Keratinocyte (primary cell): ENCODE data around the gene LGALS14. TPM values are rescaled to one million over a fixed set of nuclear protein-coding genes. Genes with fewer than 3 reads are reported as not detected.

Experiments
- DNase-seq: peaks from one replicate; pipeline ENCODE4 v3.0.0-alpha.2; 2011; ENCODE audit warnings: low read depth, missing footprints, low spot score
- FAIRE-seq: peaks from 2 replicates; lab custom pipeline; 2011; peaks lifted over from hg19 to GRCh38; lab: Jason Lieb, UNC
- H2AFZ ChIP-seq: 2 replicates; pipeline ENCODE4 v1.6.0; 2012; ENCODE audit warnings: low read length, control low read depth, inconsistent platforms; ENCODE audit not compliant: control insufficient read depth
- H3K27ac ChIP-seq: 2 replicates; pipeline ENCODE4 v1.5.1; 2011; ENCODE audit warnings: low read length; ENCODE audit not compliant: control insufficient read depth, insufficient read depth
- H3K27me3 ChIP-seq: 3 replicates; pipeline ENCODE4 v1.6.0; 2011; ENCODE audit warnings: low read length; ENCODE audit not compliant: control insufficient read depth, insufficient read depth; ENCODE audit errors: extremely low read depth
- H3K36me3 ChIP-seq, 2 experiments: 2 replicates in 1 of 2; 3 replicates in 1 of 2; pipeline ENCODE4 v1.5.1; 2011; ENCODE audit warnings: low read length in 2 of 2, mild to moderate bottlenecking in 1 of 2; ENCODE audit not compliant: control insufficient read depth in 2 of 2, insufficient read depth in 2 of 2; ENCODE audit errors: extremely low read depth in 1 of 2
- H3K4me1 ChIP-seq: 3 replicates; pipeline ENCODE4 v1.5.1; 2011; ENCODE audit warnings: low read length; ENCODE audit not compliant: control insufficient read depth, insufficient read depth; ENCODE audit errors: extremely low read depth
- H3K4me2 ChIP-seq: 3 replicates; pipeline ENCODE4 v1.6.0; 2011; ENCODE audit warnings: low read depth, low read length; ENCODE audit not compliant: control insufficient read depth, insufficient read depth; ENCODE audit errors: extremely low read depth
- H3K4me3 ChIP-seq, 3 experiments: fragments of 200-600 bp in 1 of 3; sonication (generic) in 1 of 3; 2 replicates in 2 of 3; 3 replicates in 1 of 3; pipeline ENCODE4 v1.5.1; 2011 to 2016; ENCODE audit warnings: low read length in 3 of 3, mild to moderate bottlenecking in 3 of 3, control low read depth in 2 of 3, inconsistent platforms in 1 of 3, low read depth in 1 of 3, mixed read lengths in 1 of 3, mixed run types in 1 of 3, moderate library complexity in 1 of 3; ENCODE audit not compliant: control insufficient read depth in 2 of 3, insufficient read depth in 2 of 3; ENCODE audit errors: extremely low read depth in 1 of 3
- H3K79me2 ChIP-seq: 2 replicates; pipeline ENCODE4 v1.6.0; 2012; ENCODE audit warnings: low read length; ENCODE audit not compliant: control insufficient read depth, insufficient read depth
- H3K9ac ChIP-seq: 3 replicates; pipeline ENCODE4 v1.6.0; 2011; ENCODE audit warnings: low read length; ENCODE audit not compliant: control insufficient read depth, insufficient read depth; ENCODE audit errors: extremely low read depth
- H3K9me1 ChIP-seq: 3 replicates; pipeline ENCODE4 v1.6.0; 2011; ENCODE audit warnings: low read length; ENCODE audit not compliant: control insufficient read depth, insufficient read depth; ENCODE audit errors: extremely low read depth
- H3K9me3 ChIP-seq: 2 replicates; pipeline ENCODE4 v1.5.1; 2012; ENCODE audit warnings: low read depth, low read length; ENCODE audit not compliant: control insufficient read depth
- H4K20me1 ChIP-seq: 3 replicates; pipeline ENCODE4 v1.6.0; 2011; ENCODE audit warnings: low read length; ENCODE audit not compliant: control insufficient read depth, insufficient read depth; ENCODE audit errors: extremely low read depth
- EZH2 ChIP-seq: IDR thresholded peaks from one replicate; pipeline ENCODE4 v1.6.1; 2012; ENCODE audit warnings: inconsistent platforms, mild to moderate bottlenecking, low read length, moderate library complexity
- dilution Hi-C: fragments of 300-500 bp; cut with MboI; formaldehyde crosslinking; loops from one replicate; pipeline ENCODE4 v1.7.0; 2020; ENCODE audit warnings: low sequenced_read_pairs; ENCODE audit not compliant: extremely low pct_ligation_motif_present
- polyA plus RNA-seq, 5 experiments: library from polyadenylated mRNA; depleted of rRNA in 3 of 5; stranded (reverse) in 3 of 5; stranded (forward) in 1 of 5; unstranded in 1 of 5; fragments of >200 nt; gene quantifications; 1 replicate in 1 of 5; 2 replicates in 3 of 5; 3 replicates in 1 of 5; pipeline versions ENCODE4 v1.2.1 to v1.2.3, GENCODE V29; 2011 to 2012; ENCODE audit warnings: missing spikeins in 2 of 5, low read depth in 1 of 5, low replicate concordance in 1 of 5
- TF ChIP-seq, protein P1 (sequence below), 3 experiments: IDR thresholded peaks in 1 of 3; conservative IDR thresholded peaks in 1 of 3; optimal IDR thresholded peaks in 1 of 3; 2 replicates in 2 of 3; 3 replicates in 1 of 3; pipeline versions ENCODE3 to v1.5.1; 2011; ENCODE audit warnings: low read length in 3 of 3, mild to moderate bottlenecking in 3 of 3, moderate library complexity in 2 of 3, control low read depth in 1 of 3, inconsistent platforms in 1 of 3; ENCODE audit not compliant: insufficient read depth in 2 of 3; ENCODE audit errors: extremely low read depth in 1 of 3

Gene LGALS14
- polyA plus RNA-seq, 1 donor (not counting 4 experiments of a cell fraction or from before 2014, with no cell fraction given), result not detected

DNA sequence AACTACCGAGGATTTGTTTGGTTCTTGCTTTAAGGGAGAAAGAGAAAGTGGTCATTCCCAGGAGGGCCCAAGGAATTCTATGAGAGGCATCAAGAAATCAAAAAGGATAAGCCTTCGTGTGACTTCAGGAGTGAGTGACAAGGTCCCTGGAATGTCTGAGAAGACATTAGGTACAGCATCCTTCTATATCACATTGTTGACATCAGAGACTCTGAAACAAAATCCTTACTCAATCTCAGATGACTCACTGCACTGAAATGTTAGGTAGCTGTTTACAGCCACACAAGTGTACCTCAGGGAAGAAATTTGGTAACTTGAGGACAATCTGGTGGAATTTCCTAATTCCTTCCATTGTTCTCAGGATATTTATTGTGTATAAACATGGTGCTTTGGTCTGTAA lies 7.9 kb upstream of the LGALS14 start:
- dilution Hi-C loops, result no loop called here
- Histone ChIP-seq H3K9ac (no peak overlapping the region), H4K20me1 (no peaks in the 10 kb centered on the region), H3K4me2 (no peak overlapping the region), H3K4me1 (no peaks in the 10 kb centered on the region), H3K79me2 (no peaks in the 10 kb centered on the region), H3K9me3 (no peaks in the 10 kb centered on the region), H3K27ac (no peak overlapping the region), H3K4me3 (no peak overlapping the region), H2AFZ (no peak overlapping the region), H3K27me3 (no peaks in the 10 kb centered on the region), H3K36me3 (no peaks in the 10 kb centered on the region), H3K9me1 (no peaks in the 10 kb centered on the region)
- FAIRE-seq (no peak), DNase-seq (no peak)
- no peak for TF ChIP-seq EZH2
- TF ChIP-seq, protein P1, sequence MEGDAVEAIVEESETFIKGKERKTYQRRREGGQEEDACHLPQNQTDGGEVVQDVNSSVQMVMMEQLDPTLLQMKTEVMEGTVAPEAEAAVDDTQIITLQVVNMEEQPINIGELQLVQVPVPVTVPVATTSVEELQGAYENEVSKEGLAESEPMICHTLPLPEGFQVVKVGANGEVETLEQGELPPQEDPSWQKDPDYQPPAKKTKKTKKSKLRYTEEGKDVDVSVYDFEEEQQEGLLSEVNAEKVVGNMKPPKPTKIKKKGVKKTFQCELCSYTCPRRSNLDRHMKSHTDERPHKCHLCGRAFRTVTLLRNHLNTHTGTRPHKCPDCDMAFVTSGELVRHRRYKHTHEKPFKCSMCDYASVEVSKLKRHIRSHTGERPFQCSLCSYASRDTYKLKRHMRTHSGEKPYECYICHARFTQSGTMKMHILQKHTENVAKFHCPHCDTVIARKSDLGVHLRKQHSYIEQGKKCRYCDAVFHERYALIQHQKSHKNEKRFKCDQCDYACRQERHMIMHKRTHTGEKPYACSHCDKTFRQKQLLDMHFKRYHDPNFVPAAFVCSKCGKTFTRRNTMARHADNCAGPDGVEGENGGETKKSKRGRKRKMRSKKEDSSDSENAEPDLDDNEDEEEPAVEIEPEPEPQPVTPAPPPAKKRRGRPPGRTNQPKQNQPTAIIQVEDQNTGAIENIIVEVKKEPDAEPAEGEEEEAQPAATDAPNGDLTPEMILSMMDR (optimal IDR thresholded peaks at IDR 0.05 in 1 of 3, IDR thresholded peaks at IDR 0.05 in 1 of 3, conservative IDR thresholded peaks at IDR 0.05 in 1 of 3; ENCODE audit: extremely low read depth in 1 of 3, insufficient read depth in 2 of 3, low read length in 3 of 3), result no peak

DNA sequence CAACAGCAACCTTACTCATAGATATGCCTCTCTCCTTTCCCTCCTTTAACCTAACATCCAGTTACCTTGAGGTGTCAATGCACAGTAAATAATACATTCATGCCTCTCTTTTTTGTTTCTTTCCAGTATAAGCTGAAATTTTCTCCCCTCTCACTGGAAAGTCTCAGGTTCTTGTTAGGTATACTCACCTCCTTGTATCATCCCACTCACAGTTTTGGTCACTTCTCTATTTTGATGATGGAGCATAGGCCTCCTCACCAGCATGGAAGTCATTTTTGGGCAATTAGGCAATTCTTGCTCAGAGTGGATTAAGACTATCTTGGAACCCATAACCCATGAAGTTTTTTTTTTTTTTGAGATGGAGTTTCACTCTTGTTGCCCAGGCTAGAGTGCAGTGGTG lies 5.7 kb upstream of the LGALS14 start:
- Histone ChIP-seq H3K9me1 (no peaks in the 10 kb centered on the region), H3K4me1 (no peaks in the 10 kb centered on the region), H3K9ac (no peak overlapping the region), H2AFZ (no peak overlapping the region), H3K4me3 (no peak overlapping the region), H3K27ac (no peak overlapping the region), H3K27me3 (no peaks in the 10 kb centered on the region), H3K36me3 (no peaks in the 10 kb centered on the region), H3K4me2 (no peak overlapping the region), H3K9me3 (no peaks in the 10 kb centered on the region), H4K20me1 (no peaks in the 10 kb centered on the region), H3K79me2 (no peaks in the 10 kb centered on the region)
- DNase-seq (no peak), FAIRE-seq (no peak)
- TF ChIP-seq, protein P1 (optimal IDR thresholded peaks at IDR 0.05 in 1 of 3, IDR thresholded peaks at IDR 0.05 in 1 of 3, conservative IDR thresholded peaks at IDR 0.05 in 1 of 3; ENCODE audit: extremely low read depth in 1 of 3, insufficient read depth in 2 of 3, low read length in 3 of 3), result no peak
- TF ChIP-seq EZH2, result no peak
- dilution Hi-C loops, result no loop called here
